Memory B cell (primary cell): ENCODE data around the gene SPIRE1.
A peak's percentile ranks its signal among the peaks of the same experiment; 100 is the strongest.
"Not testable (repeated sequence)": the region's sequence is repeated elsewhere in the genome, so short reads cannot be mapped to it uniquely, and the experiment has no call there.

ENCODE experiments used
- ATAC-seq: fragments of 150-1000 bp; cut with Tn5 transposase; 2 replicates; pipeline ENCODE4 v1.10.0; 2021; ENCODE audit warnings: low read depth, mild to moderate bottlenecking, moderate library complexity
- DNase-seq, 2 donors: peaks; one replicate each; pipeline ENCODE4 v3.0.0; 2022; ENCODE audit warnings: low spot score in 2 of 2
- H3K27ac Mint-ChIP-seq: one replicate; pipeline ENCODE4 v1.8.0; 2022; ENCODE audit warnings: mild to moderate bottlenecking, moderate library complexity, mixed read lengths
- H3K27me3 Mint-ChIP-seq: one replicate; pipeline ENCODE4 v1.8.0; 2022; ENCODE audit warnings: mixed read lengths
- H3K36me3 Mint-ChIP-seq: one replicate; pipeline ENCODE4 v1.8.0; 2022; ENCODE audit warnings: mild to moderate bottlenecking, mixed read lengths
- H3K4me1 Mint-ChIP-seq: one replicate; pipeline ENCODE4 v1.8.0; 2022; ENCODE audit warnings: mixed read lengths
- H3K4me3 Mint-ChIP-seq: one replicate; pipeline ENCODE4 v1.8.0; 2022; ENCODE audit warnings: mild to moderate bottlenecking, moderate library complexity, mixed read lengths
- H3K9me3 Mint-ChIP-seq: one replicate; pipeline ENCODE4 v1.8.0; 2022; ENCODE audit warnings: mixed read lengths

The SPIRE1 gene

DNA sequence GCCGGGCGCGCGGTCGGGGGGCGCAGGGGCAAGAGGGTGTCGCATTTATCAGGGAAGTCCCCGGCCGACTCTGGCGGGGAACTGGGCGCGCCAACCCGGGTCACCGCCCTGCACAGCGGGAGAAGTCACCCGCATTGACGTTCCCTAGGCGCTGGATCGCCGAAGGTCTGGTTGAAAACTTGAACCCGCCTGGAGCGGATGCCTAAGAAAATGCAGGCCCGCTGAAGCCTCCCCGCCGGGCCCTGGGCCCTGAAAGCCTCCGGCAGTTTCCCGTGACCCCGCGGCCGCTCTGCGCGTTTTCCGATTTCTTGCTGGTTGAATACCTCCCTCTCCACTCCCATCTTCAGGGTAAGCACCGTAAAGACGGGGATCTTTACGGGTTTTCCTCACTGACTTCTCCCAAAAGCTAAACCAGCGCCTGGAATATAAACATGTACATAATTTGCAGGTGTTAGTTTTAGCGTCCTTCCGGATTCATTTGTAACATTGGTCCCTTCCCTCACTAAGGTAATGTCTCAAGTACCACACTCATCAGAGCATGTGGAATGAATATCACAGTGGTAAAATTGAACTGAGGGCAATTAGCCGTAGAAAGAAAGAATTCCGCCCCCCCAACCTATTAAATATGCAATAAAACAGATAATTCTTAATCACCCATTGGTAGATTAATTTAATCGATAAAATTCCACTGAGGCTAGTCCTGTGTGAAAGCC is 675 bp upstream of the SPIRE1 start:
- no peaks in the 10 kb centered on the region for H3K9me3 Mint-ChIP-seq
- H3K36me3 Mint-ChIP-seq = no peaks in the 10 kb centered on the region
- H3K27me3 Mint-ChIP-seq = peaks cover 1% of the 10 kb centered on the region
- H3K27ac Mint-ChIP-seq = no peak overlapping the region
- peak overlapping the region; percentile 90 for H3K4me3 Mint-ChIP-seq
- ATAC-seq (peak; percentile 39), DNase-seq (peak in 1 of 2 donors; percentile 11)
- H3K4me1 Mint-ChIP-seq = peaks cover 8% of the 10 kb centered on the region

GRCh38 chr18:12656938-12657683 is 796 bp downstream of the SPIRE1 start:
- Mint-ChIP-seq H3K27me3 (peaks cover 6% of the 10 kb centered on the region), H3K36me3 (no peaks in the 10 kb centered on the region), H3K4me1 (peaks cover 8% of the 10 kb centered on the region), H3K4me3 (peak overlapping the region; percentile 31), H3K27ac (no peak overlapping the region), H3K9me3 (no peaks in the 10 kb centered on the region)
- DNase-seq (peak; percentile 14 to 28), ATAC-seq (peak; percentile 63)

DNA sequence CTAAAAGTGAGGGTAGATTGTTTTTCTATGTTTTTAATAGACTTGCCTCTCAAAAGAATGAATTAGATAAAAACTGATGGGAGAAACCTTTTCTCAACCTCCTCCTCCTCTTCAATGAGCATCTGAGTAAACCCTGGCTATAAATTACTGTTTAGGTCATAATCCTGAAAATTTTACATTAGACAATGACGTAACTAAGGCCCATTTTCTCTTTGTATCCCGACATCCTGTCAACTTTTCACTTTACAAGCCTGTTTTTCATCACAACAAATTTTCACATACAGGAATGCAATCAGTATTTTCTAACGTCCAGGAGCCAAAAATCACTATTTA is 1.3 kb downstream of the SPIRE1 start:
- H3K27ac Mint-ChIP-seq = no peak overlapping the region
- H3K4me1 Mint-ChIP-seq = peaks cover 8% of the 10 kb centered on the region
- H3K4me3 Mint-ChIP-seq = peak overlapping the region; percentile 31
- ATAC-seq (no peak), DNase-seq (no peak)
- no peaks in the 10 kb centered on the region for H3K9me3 Mint-ChIP-seq
- no peaks in the 10 kb centered on the region for H3K36me3 Mint-ChIP-seq
- peaks cover 8% of the 10 kb centered on the region for H3K27me3 Mint-ChIP-seq

- peaks cover 8% of the 10 kb centered on the region for H3K4me1 Mint-ChIP-seq
- ATAC-seq (no peak), DNase-seq (no peak)
- H3K27me3 Mint-ChIP-seq = peaks cover 12% of the 10 kb centered on the region
- H3K36me3 Mint-ChIP-seq = no peaks in the 10 kb centered on the region
- H3K4me3 Mint-ChIP-seq = no peak overlapping the region
- H3K9me3 Mint-ChIP-seq = no peaks in the 10 kb centered on the region
- H3K27ac Mint-ChIP-seq = no peak overlapping the region
Measured at GRCh38 chr18:12654971-12655370, 2.9 kb downstream of the SPIRE1 start.

- Mint-ChIP-seq H3K4me1 (peaks cover 3% of the 10 kb centered on the region), H3K27me3 (peaks cover 12% of the 10 kb centered on the region), H3K4me3 (no peak overlapping the region), H3K27ac (no peak overlapping the region), H3K9me3 (no peaks in the 10 kb centered on the region), H3K36me3 (no peaks in the 10 kb centered on the region)
- no peak for DNase-seq
- no peak for ATAC-seq
Measured at GRCh38 chr18:12652861-12653401, 5.0 kb downstream of the SPIRE1 start.

DNA sequence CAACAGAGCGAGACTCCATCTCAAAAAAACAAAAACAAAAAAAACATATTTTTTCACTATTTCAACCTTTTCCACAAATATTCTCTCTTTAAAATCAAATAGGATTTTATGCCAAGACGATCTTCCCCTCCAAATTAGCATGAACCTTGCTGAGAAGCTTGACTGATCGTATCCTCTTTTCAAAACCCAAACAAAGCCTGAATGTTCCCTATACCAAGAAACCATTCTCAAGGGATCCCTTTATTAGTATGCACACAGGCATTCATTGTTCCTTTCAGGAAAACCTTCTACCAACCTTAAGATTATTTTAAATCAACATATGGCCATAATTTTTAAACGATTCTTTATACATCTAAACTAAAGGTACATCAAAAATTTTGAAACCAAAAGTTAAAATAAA is 6.3 kb downstream of the SPIRE1 start:
- Mint-ChIP-seq H3K36me3 (no peaks in the 10 kb centered on the region), H3K4me3 (no peak overlapping the region), H3K9me3 (no peaks in the 10 kb centered on the region), H3K4me1 (peaks cover 1% of the 10 kb centered on the region), H3K27me3 (peaks cover 12% of the 10 kb centered on the region), H3K27ac (no peak overlapping the region)
- DNase-seq (no peak), ATAC-seq (no peak)

GRCh38 chr18:12647773-12648172 is 10.1 kb downstream of the SPIRE1 start:
- DNase-seq (no peak), ATAC-seq (no peak)
- no peaks in the 10 kb centered on the region for H3K36me3 Mint-ChIP-seq
- no peak overlapping the region for H3K27ac Mint-ChIP-seq
- no peaks in the 10 kb centered on the region for H3K9me3 Mint-ChIP-seq
- H3K4me3 Mint-ChIP-seq = no peak overlapping the region
- H3K27me3 Mint-ChIP-seq = peaks cover 11% of the 10 kb centered on the region
- H3K4me1 Mint-ChIP-seq = no peaks in the 10 kb centered on the region

DNA sequence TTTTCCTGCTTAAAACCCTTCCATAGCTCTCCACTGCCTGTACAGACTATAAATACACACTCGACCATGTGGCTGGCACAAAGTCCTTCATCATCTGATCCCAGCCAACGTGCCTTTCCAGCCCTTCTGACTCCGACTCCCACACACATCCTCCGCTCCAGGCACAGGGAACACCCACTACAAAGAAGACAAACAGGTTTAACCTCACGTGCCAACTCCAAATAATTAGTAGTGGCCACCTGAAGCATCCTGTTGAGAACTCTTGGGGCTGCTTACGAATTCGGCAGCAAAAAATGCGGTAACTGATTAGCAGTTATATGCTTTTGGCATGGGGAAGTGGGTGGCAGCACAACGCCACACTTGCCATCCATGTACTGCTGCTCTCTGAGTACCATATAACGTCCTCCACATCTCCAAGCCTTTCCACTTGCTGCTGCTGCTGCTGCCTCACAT is 12.1 kb downstream of the SPIRE1 start:
- H3K9me3 Mint-ChIP-seq = no peaks in the 10 kb centered on the region
- H3K27ac Mint-ChIP-seq = no peak overlapping the region
- ATAC-seq = no peak
- H3K36me3 Mint-ChIP-seq = no peaks in the 10 kb centered on the region
- H3K27me3 Mint-ChIP-seq = peaks cover 6% of the 10 kb centered on the region
- H3K4me1 Mint-ChIP-seq = no peaks in the 10 kb centered on the region
- no peak for DNase-seq
- no peak overlapping the region for H3K4me3 Mint-ChIP-seq

GRCh38 chr18:12645254-12645653 is 12.7 kb downstream of the SPIRE1 start:
- no peaks in the 10 kb centered on the region for H3K36me3 Mint-ChIP-seq
- peaks cover 6% of the 10 kb centered on the region for H3K27me3 Mint-ChIP-seq
- no peak for ATAC-seq
- no peaks in the 10 kb centered on the region for H3K9me3 Mint-ChIP-seq
- H3K27ac Mint-ChIP-seq = no peak overlapping the region
- DNase-seq = no peak
- H3K4me1 Mint-ChIP-seq = no peaks in the 10 kb centered on the region
- no peak overlapping the region for H3K4me3 Mint-ChIP-seq

- not testable (repeated sequence) for H3K36me3 Mint-ChIP-seq, H3K27me3 Mint-ChIP-seq, H3K4me3 Mint-ChIP-seq, ATAC-seq, H3K4me1 Mint-ChIP-seq, DNase-seq, H3K27ac Mint-ChIP-seq, H3K9me3 Mint-ChIP-seq
Measured at GRCh38 chr18:12643756-12644155, 14.2 kb downstream of the SPIRE1 start.

GRCh38 chr18:12640881-12641200 is 17.1 kb downstream of the SPIRE1 start:
- Mint-ChIP-seq H3K27me3 (peaks cover 6% of the 10 kb centered on the region), H3K27ac (no peak overlapping the region), H3K4me1 (no peaks in the 10 kb centered on the region), H3K36me3 (no peaks in the 10 kb centered on the region), H3K9me3 (no peaks in the 10 kb centered on the region), H3K4me3 (no peak overlapping the region)
- no peak for ATAC-seq
- DNase-seq = no peak

DNA sequence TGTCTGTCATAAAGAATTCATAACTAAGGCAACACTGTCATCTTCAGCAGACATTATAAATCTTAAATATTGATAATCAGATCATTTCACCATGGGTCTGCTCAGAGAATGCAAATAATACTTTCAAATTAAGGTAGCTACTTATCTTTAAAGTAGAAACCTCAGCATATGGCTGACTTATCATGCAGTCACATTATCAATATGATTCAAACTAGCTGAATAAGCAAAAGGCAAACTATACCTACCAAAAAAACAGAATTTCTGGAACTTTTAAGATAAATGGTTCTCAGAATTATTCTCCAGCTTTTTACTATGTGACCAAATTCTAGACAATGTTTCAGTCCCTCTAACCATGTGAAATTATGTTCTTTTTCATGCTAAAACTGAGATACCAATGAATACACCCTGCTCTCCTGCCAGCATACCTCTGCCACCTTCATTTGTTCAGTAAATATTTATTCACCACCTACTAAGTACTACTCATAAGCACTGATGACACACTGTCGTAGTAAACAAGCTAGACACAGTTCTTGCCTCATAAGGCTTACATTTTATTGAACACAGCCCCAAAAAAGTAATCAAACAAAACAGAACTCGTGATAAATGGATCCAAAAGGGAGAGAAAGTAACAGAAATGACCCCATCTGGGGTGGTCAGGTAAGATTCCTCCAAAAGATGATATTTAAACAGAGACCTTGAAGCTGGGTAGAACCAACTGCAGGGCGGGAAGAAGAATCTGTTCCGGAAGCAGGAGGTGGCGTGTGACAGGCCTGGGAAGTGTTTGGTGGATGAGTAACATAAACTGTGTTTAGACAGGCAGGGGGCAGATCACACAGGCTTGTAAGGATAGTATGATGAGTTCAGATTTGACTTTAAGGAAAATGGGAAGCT is 17.7 kb downstream of the SPIRE1 start:
- Mint-ChIP-seq H3K27me3 (peaks cover 3% of the 10 kb centered on the region), H3K4me1 (no peaks in the 10 kb centered on the region), H3K36me3 (no peaks in the 10 kb centered on the region), H3K9me3 (no peaks in the 10 kb centered on the region), H3K4me3 (no peak overlapping the region), H3K27ac (no peak overlapping the region)
- ATAC-seq = no peak
- DNase-seq = no peak

DNA sequence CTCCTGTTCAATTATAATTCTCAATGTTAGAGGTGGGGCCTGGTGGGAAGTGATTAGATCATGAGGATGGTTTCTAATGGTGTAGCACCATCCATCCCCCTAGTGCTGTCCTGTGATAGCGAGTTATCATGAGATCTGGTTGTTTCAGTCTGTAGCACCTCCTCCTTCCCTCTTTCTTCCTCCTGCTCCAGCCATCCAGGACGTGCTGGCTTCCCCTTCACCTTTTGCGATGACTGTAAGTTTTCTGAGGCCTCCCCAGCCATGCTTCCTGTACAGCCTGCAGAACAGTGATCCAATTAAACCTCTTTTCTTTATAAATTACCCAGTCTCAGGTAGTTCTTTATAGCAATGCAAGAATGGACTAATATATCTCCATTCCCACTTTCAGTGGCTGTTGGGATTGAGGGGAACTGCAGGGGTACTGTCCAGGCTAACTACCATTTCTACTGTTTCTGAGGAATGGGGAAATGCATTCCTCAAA is 19.2 kb downstream of the SPIRE1 start:
- H3K4me1 Mint-ChIP-seq = no peaks in the 10 kb centered on the region
- ATAC-seq (no peak), DNase-seq (no peak)
- no peaks in the 10 kb centered on the region for H3K36me3 Mint-ChIP-seq
- peaks cover 3% of the 10 kb centered on the region for H3K27me3 Mint-ChIP-seq
- no peaks in the 10 kb centered on the region for H3K9me3 Mint-ChIP-seq
- H3K27ac Mint-ChIP-seq = no peak overlapping the region
- H3K4me3 Mint-ChIP-seq = no peak overlapping the region
